Measurements from ENCODE around the gene FOXO4. TPM values are rescaled to one million over a fixed set of nuclear protein-coding genes. Genes with fewer than 3 reads are reported as not detected.

FOXO4 gene
- total and polyA plus RNA-seq, 10 of the 15 experiments (the other 5 are each of a cell fraction or from before 2014, with no cell fraction given) = 0.05 to 6.9 (median 2.3) TPM

GRCh38 chrX:71082822-71083221, 12.8 kb upstream of the FOXO4 start:
- no peak overlapping the region for H3K9ac ChIP-seq (ENCODE audit: control insufficient read depth, insufficient read depth, low read length)
- BruUV-seq (replicated peaks) = no TSS peak
- no peaks in the 10 kb centered on the region for H4K20me1 ChIP-seq (ENCODE audit: control insufficient read depth, insufficient read depth)
- POLR2A ChIA-PET = interaction anchor here (0.7 kb wide), 1 partner anchor 60 kb away, joined by 4 read pairs; no protein-coding TSS in a partner anchor
- no peak for ATAC-seq
- SMC1A ChIA-PET (ENCODE audit: uncharacterized antibody, unreplicated experiment) = no interaction called here
- no peak for DNase-seq (ENCODE audit: low read depth, low spot score)
- H3K79me2 ChIP-seq (ENCODE audit: control insufficient read depth, insufficient read depth, low read length) = no peaks in the 10 kb centered on the region
- H3K9me3 ChIP-seq (replicated peaks; ENCODE audit: control insufficient read depth, insufficient read depth, low read length) = no peaks in the 10 kb centered on the region
- no peaks in the 10 kb centered on the region for H3K4me1 ChIP-seq (ENCODE audit: control insufficient read depth, insufficient read depth, low read length)
- no peak for FAIRE-seq
- CTCF ChIA-PET = no interaction called here
- H2AFZ ChIP-seq (ENCODE audit: control insufficient read depth, low read depth, low read length) = no peak overlapping the region
- RAD21 ChIA-PET (ENCODE audit: unreplicated experiment) = no interaction called here
- H3K4me2 ChIP-seq (ENCODE audit: control insufficient read depth, insufficient read depth) = no peak overlapping the region
- H3K36me3 ChIP-seq (ENCODE audit: control insufficient read depth in 2 of 2, insufficient read depth in 2 of 2, low read length in 1 of 2) = no peaks in the 10 kb centered on the region
- no peak overlapping the region for H3K4me3 ChIP-seq
- in situ Hi-C loops (cut with MboI) (no loop called here), intact Hi-C loops (cut with micrococcal nuclease; ENCODE audit: unreplicated experiment) (no loop called here)
- H3K27ac ChIP-seq (ENCODE audit: control insufficient read depth, insufficient read depth) = no peak overlapping the region
- no peaks in the 10 kb centered on the region for H3K27me3 ChIP-seq (replicated peaks in 1 of 2; ENCODE audit: control insufficient read depth in 2 of 2, insufficient read depth in 2 of 2, low read length in 1 of 2)
- WGBS (ENCODE audit: insufficient coverage, insufficient replicate concordance, low lambda C conversion rate, missing lambda C conversion rate) = 42% methylated on average over 4 of the region's 4 CpGs
- TF ChIP-seq ESRRA (IDR thresholded peaks at IDR 0.05; ENCODE audit: low read length) (no peak), TARDBP (IDR thresholded peaks at IDR 0.05; ENCODE audit: borderline replicate concordance) (no peak), TAF1 (IDR thresholded peaks at IDR 0.05; ENCODE audit: borderline replicate concordance, low read depth, low read length) (no peak), SUZ12 (IDR thresholded peaks at IDR 0.05; ENCODE audit: unreplicated experiment) (no peak), BHLHE40 (IDR thresholded peaks at IDR 0.05; ENCODE audit: borderline replicate concordance in 1 of 2, low read depth in 2 of 2, low read length in 1 of 2) (no peak), RAD21 (IDR thresholded peaks at IDR 0.05; ENCODE audit: insufficient read depth, low read depth, low read length) (no peak), BCLAF1 (IDR thresholded peaks at IDR 0.05) (no peak), MTA2 (IDR thresholded peaks at IDR 0.05; ENCODE audit: low read depth) (no peak), SRF (IDR thresholded peaks at IDR 0.05; ENCODE audit: low read depth in 2 of 2, low read length in 2 of 2) (no peak), ZBTB40 (IDR thresholded peaks at IDR 0.05; ENCODE audit: borderline replicate concordance) (no peak), ZNF622 (IDR thresholded peaks at IDR 0.05) (no peak), POU2F2 (IDR thresholded peaks at IDR 0.05; ENCODE audit: borderline replicate concordance, low read depth, low read length) (no peak), SMAD5 (IDR thresholded peaks at IDR 0.05; ENCODE audit: low read depth) (no peak), STAT3 (IDR thresholded peaks at IDR 0.05; ENCODE audit: low read depth, low read length) (no peak), BACH1 (IDR thresholded peaks at IDR 0.05; ENCODE audit: borderline replicate concordance) (no peak), RUNX3 (IDR thresholded peaks at IDR 0.05; ENCODE audit: low read length) (no peak), ZZZ3 (IDR thresholded peaks at IDR 0.05; ENCODE audit: control insufficient read depth, insufficient read length, low read depth) (no peak)

Measured in GM12878 (cell line).